ENCODE measurements around the gene GABRB1.

GRCh38 chr4:47468706-47469365, 437.5 kb downstream of the GABRB1 start:
- TF ChIP-seq CTCF (IDR thresholded peaks at IDR 0.05), result no peak
- no peak for TF ChIP-seq POLR2A (IDR thresholded peaks at IDR 0.05)

All from thyroid gland (tissue), 4 donors.